ENCODE data around the gene SOHLH2. TPM values are rescaled to one million over a fixed set of nuclear protein-coding genes. Genes with fewer than 3 reads are reported as not detected.

SOHLH2 gene
- total RNA-seq, 1 donor from 2014 or later, result 0.20 TPM

- DNase-seq (ENCODE audit: low read depth in 2 of 2), result peak in 1 of 2 donors; percentile 22
Measured at GRCh38 chr13:36131931-36132297, 82.4 kb downstream of the SOHLH2 start.

- peak in 1 of 2 donors; percentile 9 for DNase-seq (ENCODE audit: low read depth in 2 of 2)
Measured at GRCh38 chr13:36131222-36131930, 83.0 kb downstream of the SOHLH2 start, which contains the start of gene DCLK1. Gene DCLK1, minus strand, starts transcription at chr13:36131382.

- no peak for DNase-seq (ENCODE audit: low read depth in 2 of 2)
Measured at GRCh38 chr13:36130552-36131221, 83.7 kb downstream of the SOHLH2 start.

GRCh38 chr13:36130193-36130551 is 84.2 kb downstream of the SOHLH2 start:
- DNase-seq (ENCODE audit: low read depth in 2 of 2), result no peak

GRCh38 chr13:36129539-36129938 is 84.8 kb downstream of the SOHLH2 start:
- no peak for DNase-seq (ENCODE audit: low read depth in 2 of 2)

GRCh38 chr13:36126491-36126890 is 87.9 kb downstream of the SOHLH2 start:
- DNase-seq (ENCODE audit: low read depth in 2 of 2), result no peak

GRCh38 chr13:36125841-36126240 is 88.5 kb downstream of the SOHLH2 start:
- no peak for DNase-seq (ENCODE audit: low read depth in 2 of 2)

- peak; percentile 35 to 40 for DNase-seq (ENCODE audit: low read depth in 2 of 2)
Measured at GRCh38 chr13:36124236-36124822, 90.0 kb downstream of the SOHLH2 start.

Other genes starting within 250 kb of the SOHLH2 start
- gene DCLK1, start 83.2 kb downstream of the SOHLH2 start, total RNA-seq, result 8.5 and 10.9 TPM in 2 replicates
- 0.65 and 1.2 TPM in 2 replicates for gene CCDC169, start 83.3 kb upstream of the SOHLH2 start, total RNA-seq
- 36.0 and 50.8 TPM in 2 replicates for gene SPART, start 131.8 kb upstream of the SOHLH2 start, total RNA-seq
- 0.20 and 9.8 TPM in 2 replicates for gene CCNA1, start 217.9 kb upstream of the SOHLH2 start, total RNA-seq

All from lung microvascular endothelial cell (primary cell).